Measurements from ENCODE around the gene DAD1. TPM values are rescaled to one million over a fixed set of nuclear protein-coding genes. Genes with fewer than 3 reads are reported as not detected.

DAD1 gene
- total and polyA plus RNA-seq, 8 donors: 36.8 to 236 (median 172) TPM; not detected in 1

- H3K36me3 ChIP-seq: peaks cover 7 to 43% (median 26%) of the 10 kb centered on the region in 4 donors
- WGBS, 5 donors: 46 to 65% (median 49%) methylated on average over 1 of the region's 1 CpG
- peaks cover 68 to 100% (median 84%) of the 10 kb centered on the region in 4 donors for H3K4me1 ChIP-seq
- H3K4me3 ChIP-seq: no peak overlapping the region
- TF ChIP-seq POLR2AphosphoS5 (IDR thresholded peaks at IDR 0.05) (no peak), POLR2A (IDR thresholded peaks at IDR 0.05) (no peak), CTCF (IDR thresholded peaks at IDR 0.05) (no peak), EP300 (IDR thresholded peaks at IDR 0.05) (no peak)
- H3K9me3 ChIP-seq: no peaks in the 10 kb centered on the region
- DNase-seq: no peak
- H3K27me3 ChIP-seq: no peaks in the 10 kb centered on the region
- H3K27ac ChIP-seq: peak overlapping the region in 4 of 5 donors; percentile 82 to 91 (median 85)
- intact Hi-C loops (cut with DNase I; ENCODE audit: low total_unique reads): no loop called here
Measured at GRCh38 chr14:22564463-22564862, 24.6 kb downstream of the DAD1 start.

GRCh38 chr14:22563987-22564386 is 25.0 kb downstream of the DAD1 start:
- peak overlapping the region; percentile 80 to 91 (median 85) for H3K27ac ChIP-seq
- intact Hi-C loops (cut with DNase I; ENCODE audit: low total_unique reads): no loop called here

GRCh38 chr14:22561661-22562579 is 27.1 kb downstream of the DAD1 start:
- peak overlapping the region; percentile 78 to 91 (median 85) for H3K27ac ChIP-seq
- intact Hi-C loops (cut with DNase I; ENCODE audit: low total_unique reads): no loop called here
- H3K4me3 ChIP-seq: no peak overlapping the region
- TF ChIP-seq EP300 (IDR thresholded peaks at IDR 0.05) (no peak), POLR2A (IDR thresholded peaks at IDR 0.05) (no peak), POLR2AphosphoS5 (IDR thresholded peaks at IDR 0.05) (no peak), CTCF (IDR thresholded peaks at IDR 0.05) (no peak)
- H3K4me1 ChIP-seq: peaks cover 83 to 100% (median 94%) of the 10 kb centered on the region in 4 donors
- H3K9me3 ChIP-seq: no peaks in the 10 kb centered on the region
- H3K36me3 ChIP-seq: peaks cover 7 to 21% (median 14%) of the 10 kb centered on the region in 4 donors
- DNase-seq: peak in 1 of 2 donors; percentile 76
- H3K27me3 ChIP-seq: no peaks in the 10 kb centered on the region
- 28 to 53% (median 43%) methylated on average over 11 of the region's 11 CpGs for WGBS, 5 donors

More at GRCh38 chr14:22563987-22564386, 25.0 kb downstream of the DAD1 start:
- Histone ChIP-seq H3K27me3 (no peaks in the 10 kb centered on the region), H3K36me3 (peaks cover 7 to 38% (median 21%) of the 10 kb centered on the region in 4 donors), H3K4me3 (no peak overlapping the region), H3K4me1 (peaks cover 72 to 100% (median 86%) of the 10 kb centered on the region in 4 donors), H3K9me3 (no peaks in the 10 kb centered on the region)
- TF ChIP-seq POLR2AphosphoS5 (IDR thresholded peaks at IDR 0.05) (no peak), CTCF (IDR thresholded peaks at IDR 0.05) (no peak), POLR2A (IDR thresholded peaks at IDR 0.05) (no peak), EP300 (IDR thresholded peaks at IDR 0.05) (no peak)
- DNase-seq: no peak
- 70 to 78% (median 74%) methylated on average over 5 of the region's 5 CpGs for WGBS, 5 donors

GRCh38 chr14:22561366-22561660 is 27.7 kb downstream of the DAD1 start:
- intact Hi-C loops (cut with DNase I; ENCODE audit: low total_unique reads): no loop called here

More at GRCh38 chr14:22561366-22561660, 27.7 kb downstream of the DAD1 start:
- no peaks in the 10 kb centered on the region for H3K9me3 ChIP-seq
- peak overlapping the region; percentile 78 to 91 (median 85) for H3K27ac ChIP-seq
- 14 to 36% (median 26%) methylated on average over 3 of the region's 3 CpGs for WGBS, 5 donors
- H3K36me3 ChIP-seq: peaks cover 7 to 21% (median 14%) of the 10 kb centered on the region in 4 donors
- no peak for DNase-seq
- peaks cover 88 to 100% (median 94%) of the 10 kb centered on the region in 4 donors for H3K4me1 ChIP-seq
- no peak for TF ChIP-seq EP300 (IDR thresholded peaks at IDR 0.05)
- no peak for TF ChIP-seq POLR2AphosphoS5 (IDR thresholded peaks at IDR 0.05)
- no peak for TF ChIP-seq POLR2A (IDR thresholded peaks at IDR 0.05)
- no peak for TF ChIP-seq CTCF (IDR thresholded peaks at IDR 0.05)
- no peaks in the 10 kb centered on the region for H3K27me3 ChIP-seq
- H3K4me3 ChIP-seq: no peak overlapping the region
